Right lung (tissue), 5 donors: Measurements from ENCODE around the gene CTNNA3. TPM values are rescaled to one million over a fixed set of nuclear protein-coding genes. Genes with fewer than 3 reads are reported as not detected.
A peak's percentile ranks its signal among the peaks of the same experiment; 100 is the strongest.

Source experiments
- DNase-seq, 2 donors: peaks; one replicate each; pipeline ENCODE4 v3.0.0-alpha.2; 2013
- polyA plus RNA-seq, 5 donors: library from polyadenylated mRNA; unstranded; fragments of 120-200 nt; gene quantifications; one replicate each; pipeline versions ENCODE4 v1.2.1 to v1.2.3, GENCODE V29; 2013; ENCODE audit warnings: inconsistent platforms in 1 of 5, low replicate concordance in 1 of 5; ENCODE audit not compliant: insufficient read length in 5 of 5, insufficient read depth in 1 of 5

CTNNA3 gene
- polyA plus RNA-seq, 5 donors, result 4.4 to 9.5 (median 5.2) TPM

DNA sequence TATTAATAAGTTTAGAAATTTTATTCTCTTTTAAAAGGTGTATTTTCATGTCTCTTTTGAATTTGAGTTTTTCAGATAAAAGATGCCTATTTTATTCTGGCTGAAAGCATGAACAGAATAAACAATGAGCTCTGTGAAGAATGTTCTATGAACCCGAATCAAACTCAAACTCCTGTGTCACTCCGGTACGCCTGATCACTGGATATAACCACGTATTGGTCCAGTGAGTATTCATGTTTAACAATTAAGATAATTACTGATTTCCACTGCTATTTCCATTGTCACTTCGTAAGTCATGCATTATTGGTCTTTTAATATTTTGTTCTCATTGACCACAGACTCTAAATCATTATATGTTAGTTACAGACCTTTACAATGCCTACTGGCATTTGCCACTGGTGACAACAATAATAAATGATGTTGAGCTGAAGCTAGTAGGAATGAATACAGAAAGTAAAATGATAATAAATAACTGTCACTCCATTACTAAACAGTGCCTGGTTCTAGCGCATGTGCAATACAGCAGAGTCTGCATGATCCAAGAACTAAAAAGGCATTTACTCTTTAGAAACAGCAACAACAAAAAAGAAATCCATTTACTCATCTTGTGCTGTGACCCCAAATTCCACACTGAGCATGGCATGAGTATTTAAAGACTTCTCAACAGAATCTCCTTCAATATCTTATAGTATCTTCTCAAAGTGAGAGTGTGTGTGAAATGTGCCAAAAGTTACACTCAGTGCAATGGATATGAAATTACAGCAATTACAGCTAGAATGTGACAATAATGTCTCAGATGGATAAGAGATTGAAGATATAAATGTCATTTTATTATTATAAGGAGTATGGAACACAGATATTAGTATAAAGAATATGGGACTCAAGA is 1597.2 kb downstream of the CTNNA3 start:
- no peak for DNase-seq

DNA sequence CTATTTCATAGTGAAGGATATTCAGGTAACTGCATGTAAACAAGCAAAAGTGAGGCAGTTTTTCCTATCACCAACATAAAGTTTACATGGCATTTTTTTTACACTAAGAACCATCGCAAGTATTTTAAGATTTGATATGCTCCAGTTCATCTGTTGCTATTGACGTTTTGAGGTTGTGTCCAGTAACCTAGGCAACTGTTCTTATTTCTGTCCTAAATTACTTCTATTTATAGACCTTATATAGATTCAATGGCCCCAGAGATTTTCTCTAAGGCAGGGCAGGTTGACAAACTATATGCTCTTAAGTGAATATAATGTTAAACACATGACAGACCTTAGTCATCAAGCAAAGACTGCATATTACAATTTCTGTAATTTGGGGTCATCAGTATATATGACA is 1600.4 kb downstream of the CTNNA3 start:
- no peak for DNase-seq

DNA sequence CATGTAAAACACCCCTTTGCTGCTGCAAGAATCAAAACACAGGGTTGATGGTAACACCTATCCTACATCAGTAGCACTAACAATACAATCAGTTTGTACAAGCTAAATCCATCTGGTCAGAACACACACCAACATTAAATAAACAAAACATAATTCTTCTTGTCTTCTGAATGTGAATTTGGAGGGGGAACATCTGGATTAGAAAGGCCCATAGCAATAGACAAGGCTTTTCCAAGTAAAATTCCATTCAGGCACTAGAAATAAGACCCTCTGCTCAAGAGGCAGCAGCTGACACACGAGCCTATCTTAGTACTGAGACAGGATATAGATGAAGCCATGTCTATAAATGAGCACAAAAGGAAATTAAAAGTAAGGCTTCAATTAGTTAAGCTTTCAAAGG is 1610.1 kb downstream of the CTNNA3 start:
- peak; percentile 78 to 80 for DNase-seq

DNA sequence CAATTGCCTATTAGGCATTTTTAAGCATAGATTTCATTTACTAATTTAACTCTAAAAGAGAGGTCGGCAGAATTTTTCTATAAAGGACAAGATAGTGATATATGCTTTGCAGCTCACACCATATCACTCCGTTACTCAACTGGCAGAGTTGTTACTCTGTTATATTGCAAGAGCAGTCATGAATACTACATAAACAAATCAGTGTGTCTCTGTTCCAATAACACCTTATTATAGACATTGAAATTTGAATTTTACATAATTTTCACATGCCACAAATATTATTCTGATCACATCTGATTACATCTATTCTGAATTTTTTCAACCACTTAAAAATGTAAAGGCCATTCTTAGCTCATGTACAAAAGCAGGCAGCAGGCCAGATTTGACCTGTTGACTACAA is 1624.1 kb downstream of the CTNNA3 start:
- peak; percentile 4 to 14 for DNase-seq

DNA sequence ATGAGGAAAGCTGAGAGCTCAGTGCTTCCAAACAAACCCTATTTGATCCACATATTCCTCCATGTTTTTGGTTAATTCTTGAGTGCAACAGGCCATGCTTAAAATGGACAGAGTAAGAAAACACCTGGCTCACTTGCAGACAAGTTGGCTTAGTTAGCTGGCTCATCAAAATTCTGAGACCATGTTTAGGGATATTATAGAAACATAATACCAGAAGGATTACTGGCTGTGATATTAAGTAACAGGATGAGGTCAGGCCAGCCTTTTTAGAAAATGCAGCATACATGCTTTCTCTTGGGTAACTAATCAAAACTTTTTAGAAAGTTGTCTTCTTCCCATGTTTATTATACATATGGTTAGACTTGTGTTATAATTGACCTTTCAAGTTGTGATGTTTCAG is 1637.4 kb downstream of the CTNNA3 start:
- DNase-seq, result no peak

DNA sequence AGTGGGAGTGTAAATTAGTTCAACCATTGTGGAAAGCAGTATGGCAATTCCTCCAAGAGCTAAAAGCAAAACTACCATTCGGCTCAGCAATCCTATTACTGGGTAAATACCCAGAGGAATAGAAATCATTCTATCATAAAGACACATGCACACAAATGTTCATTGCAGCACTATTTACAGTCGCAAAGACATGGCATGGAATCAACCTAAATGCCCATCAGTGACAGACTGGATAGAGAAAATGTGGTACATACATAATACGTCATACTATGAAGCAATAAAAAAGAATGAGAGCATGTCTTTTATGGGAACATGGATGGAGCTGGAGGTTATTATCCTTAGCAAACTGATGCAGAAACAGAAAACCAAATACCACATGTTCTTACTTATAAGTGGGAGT is 1646.7 kb downstream of the CTNNA3 start:
- no peak for DNase-seq

DNA sequence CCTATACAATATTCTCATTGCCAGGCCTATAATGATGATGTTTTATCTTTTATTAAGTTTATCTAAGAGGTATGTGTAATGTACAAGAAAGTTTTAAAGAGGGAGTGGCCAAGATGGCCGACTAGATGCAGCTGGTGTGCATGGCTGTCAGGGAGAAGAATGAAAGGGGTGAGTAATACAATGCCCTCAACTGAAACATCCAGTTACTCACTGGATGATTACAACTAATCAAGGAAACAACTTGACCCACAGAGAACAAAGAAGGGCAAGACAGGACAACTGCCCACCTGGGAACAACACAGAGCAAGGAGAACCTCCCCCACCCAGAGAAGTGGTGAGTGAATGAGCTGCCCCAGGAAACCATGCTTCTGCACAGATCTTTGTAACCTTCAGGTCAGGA is 1650.1 kb downstream of the CTNNA3 start:
- no peak for DNase-seq

DNA sequence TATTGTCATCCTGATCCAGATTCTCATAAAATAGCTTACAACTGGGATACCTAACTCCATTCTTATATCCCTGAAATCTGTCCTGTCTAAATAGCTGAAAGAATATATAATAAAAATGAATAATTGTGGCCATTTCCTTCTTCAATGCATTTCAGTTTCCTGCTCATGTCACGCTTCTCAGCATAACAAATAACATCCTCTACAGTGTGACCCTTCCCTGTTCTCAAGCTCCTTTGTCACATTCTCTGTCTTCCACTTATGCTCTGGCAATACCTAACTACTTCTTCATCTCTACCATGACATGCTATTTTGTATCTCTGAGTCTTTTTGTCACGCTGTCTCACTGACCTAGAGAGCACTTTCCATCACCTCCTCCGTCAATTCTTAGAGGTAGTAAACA is 1654.2 kb downstream of the CTNNA3 start:
- DNase-seq, result no peak

DNA sequence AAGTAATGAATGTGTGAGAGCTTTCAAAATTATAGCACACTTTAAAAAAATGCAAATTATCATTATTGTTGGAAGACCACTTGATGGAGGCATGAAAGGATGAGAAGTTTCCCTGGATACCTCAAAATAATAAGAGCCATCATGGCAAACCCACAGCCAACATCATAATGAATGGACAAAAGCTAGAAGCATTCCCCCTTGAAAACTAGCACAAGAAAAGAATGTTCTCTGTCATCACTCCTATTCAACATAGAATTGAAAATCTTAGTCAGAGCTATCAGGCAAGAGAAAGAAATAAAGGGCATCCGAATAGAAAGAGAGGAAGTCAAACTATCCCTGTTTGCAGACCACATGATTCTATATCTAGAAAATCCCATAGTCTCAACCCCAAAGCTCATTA is 1657.4 kb downstream of the CTNNA3 start:
- no peak for DNase-seq

DNA sequence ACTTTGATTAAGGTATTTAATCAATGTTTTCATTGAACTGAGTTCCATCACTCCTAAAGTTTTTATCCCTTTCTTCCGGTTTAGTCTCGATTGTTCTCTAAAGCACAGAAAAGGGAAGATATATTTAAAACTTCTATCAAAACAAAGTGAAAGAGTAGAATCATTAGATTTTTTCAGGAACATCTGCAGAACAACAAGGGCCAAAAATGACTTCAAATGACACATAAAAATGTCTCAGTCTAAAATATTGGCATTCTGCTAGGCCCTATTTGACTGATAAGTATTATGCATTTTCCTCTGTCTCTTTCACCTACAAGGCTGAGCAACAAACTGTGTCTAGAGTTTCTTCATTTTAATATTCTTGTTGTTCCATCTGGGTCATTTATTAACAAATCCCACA is 1669.7 kb downstream of the CTNNA3 start:
- no peak for DNase-seq

DNA sequence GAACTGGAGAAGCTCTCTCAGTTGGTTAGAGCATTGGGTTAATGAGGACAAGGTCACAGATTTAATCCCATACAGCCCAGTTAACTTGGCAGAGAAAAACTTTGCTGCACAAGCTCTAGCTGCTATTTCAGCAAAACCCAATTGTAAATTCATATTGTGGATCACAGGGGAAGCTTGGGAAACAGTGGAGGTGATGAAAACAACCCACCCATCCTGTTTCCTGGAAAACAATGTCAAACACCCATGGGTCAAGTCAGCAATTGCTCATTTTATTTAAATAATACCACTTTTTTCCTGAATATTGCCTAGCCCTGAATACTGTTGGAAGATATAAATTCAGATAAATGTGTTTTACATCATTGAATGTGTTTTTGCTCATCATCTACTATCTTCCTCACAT is 1670.8 kb downstream of the CTNNA3 start:
- DNase-seq, result no peak

DNA sequence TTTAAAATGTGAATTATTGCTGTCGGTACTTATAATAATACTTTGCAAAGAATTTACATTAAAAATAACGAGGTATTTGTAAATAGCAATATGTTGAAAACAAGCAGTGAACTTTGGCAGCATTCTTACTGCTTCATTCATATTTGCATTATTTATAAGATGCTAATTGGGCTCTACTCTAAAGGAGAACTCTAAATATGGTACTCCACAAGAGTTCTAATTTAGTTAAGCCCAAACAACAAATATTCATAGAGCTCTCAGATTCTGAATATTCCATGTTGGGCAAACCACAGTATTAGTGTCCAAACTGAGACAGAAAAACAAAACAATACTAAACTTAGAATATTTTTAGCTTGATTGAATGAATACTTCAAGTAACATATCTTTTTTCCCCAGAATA is 1674.6 kb downstream of the CTNNA3 start:
- no peak for DNase-seq

DNA sequence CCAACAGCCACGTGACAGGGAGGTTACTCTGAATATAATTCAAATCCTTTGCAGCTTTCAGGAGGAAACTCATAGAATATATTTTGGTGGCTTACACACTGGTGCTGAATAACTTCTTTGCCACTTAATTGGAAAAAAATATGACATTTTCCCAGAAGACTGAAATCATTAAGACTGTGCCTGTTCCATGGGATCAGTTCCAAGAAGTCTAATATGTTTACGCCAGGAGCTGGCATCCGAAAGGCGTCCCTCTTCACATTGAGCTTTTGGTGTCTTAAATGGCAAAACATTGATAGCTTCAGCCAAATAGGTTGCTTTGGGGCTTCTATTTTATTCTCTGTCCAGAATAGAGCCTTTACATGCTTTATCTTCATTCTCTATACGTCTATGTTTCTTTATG is 1687.8 kb downstream of the CTNNA3 start:
- DNase-seq, result no peak

DNA sequence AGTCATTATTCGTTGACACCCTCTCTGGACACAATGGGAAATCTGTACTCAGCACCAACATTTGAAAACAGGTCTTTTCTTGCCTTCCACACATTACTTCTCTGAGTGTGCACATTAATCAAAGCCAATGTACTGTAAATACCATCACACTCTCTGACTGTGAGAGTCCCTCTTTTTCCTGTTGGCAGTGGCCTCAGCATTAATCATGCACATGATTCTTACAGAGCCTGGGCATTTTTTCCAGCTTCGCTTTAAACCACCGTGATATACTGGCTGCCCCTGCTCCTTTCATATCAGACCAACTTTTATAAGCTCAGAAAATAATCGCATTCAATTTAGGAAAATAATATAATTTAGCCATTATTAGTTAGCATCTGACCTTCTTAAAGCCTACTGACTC is 1689.6 kb downstream of the CTNNA3 start:
- no peak for DNase-seq

DNA sequence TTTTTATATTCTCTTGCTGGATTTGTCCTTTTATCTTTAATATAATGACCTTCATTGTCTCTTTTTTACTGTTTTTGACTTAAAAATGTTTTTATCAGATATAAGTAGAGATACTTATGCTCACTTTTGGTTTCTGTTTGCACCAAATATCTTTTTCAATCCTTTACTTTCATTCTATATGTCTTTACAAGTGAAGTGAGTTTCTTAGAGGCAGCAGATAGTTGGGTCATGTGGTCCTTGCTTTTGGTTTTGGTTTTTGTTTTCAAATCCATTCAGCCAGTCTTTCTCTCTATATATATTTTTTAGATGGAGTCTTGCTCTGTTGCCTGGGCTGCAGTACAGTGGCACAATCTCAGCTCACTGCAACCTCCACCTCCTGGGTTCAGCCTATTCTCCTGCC is 1702.5 kb downstream of the CTNNA3 start:
- DNase-seq, result no peak

DNA sequence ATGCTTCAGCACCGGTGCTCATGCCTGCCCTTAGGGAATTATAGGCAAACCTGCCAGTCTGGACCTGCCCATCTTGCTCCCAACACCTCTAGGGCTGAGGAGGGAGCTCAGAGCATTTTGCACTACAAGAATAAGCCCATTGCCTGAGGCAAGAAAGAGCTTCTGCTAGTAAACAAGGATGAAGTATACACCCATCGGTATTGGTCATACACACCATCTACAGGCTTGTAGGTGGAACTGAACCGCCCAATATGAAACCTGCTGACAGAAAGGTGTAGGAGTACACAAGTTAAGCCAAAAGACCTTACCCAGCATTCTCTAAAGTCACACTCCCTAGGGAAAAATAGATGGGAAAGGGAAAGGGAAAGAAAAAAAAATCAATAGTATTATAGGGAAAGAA is 1727.1 kb downstream of the CTNNA3 start:
- DNase-seq, result no peak

DNA sequence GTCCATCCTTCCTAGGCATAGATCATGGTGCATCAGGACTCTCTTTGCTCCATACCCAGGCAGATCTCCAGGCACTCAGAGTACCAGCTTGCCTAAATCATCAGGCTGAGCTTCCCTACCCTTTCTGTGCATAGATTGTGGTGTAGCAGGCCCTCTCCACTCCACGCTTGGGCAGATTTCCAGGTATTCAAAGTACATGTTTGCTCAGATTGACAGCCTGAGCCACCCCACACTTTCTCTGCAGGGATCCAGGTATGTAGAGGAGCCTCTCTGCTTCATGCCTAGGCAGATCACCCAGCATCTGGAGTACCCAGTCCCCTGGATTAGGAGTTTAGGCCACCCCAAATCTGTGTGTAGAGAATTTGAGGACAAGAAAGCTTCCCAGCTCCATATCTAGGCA is 1727.6 kb downstream of the CTNNA3 start:
- DNase-seq, result no peak

DNA sequence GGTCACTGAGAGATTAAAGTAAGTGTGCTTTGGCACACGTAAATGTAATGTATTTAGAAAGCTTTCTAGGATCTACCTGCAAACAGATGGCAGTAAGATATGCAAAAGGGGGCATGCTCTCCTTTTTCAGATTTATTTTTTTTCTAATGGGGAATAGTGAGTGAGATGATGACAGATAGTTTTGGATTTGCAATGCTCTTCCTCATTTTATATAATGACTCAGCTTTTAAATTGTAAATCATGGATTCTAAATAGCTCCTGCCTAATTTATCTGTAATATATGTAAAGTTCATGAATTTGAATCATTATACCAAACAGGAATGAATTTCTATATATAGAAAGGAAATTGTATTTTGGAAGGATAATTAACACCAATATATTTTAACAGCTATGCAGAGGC is 1731.8 kb downstream of the CTNNA3 start:
- no peak for DNase-seq

DNA sequence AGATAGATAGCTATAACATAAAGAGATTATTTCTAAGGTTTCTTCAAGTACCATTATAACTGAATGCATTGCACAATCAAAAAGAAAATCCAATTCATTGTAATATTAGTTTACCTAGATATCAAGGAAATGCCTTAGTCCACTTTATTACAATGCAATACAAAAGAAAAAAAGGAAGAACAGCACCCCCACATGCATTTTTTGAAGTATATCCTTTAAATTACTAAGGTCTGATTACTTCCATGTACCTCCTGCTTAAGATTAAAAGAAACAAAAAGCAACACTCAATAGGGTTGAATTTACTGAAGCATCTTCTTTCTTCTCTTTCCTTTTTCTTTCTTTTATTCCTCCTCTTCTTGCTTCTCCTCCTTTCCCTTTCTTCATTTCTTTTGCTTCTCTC is 1743.9 kb downstream of the CTNNA3 start:
- DNase-seq, result no peak

DNA sequence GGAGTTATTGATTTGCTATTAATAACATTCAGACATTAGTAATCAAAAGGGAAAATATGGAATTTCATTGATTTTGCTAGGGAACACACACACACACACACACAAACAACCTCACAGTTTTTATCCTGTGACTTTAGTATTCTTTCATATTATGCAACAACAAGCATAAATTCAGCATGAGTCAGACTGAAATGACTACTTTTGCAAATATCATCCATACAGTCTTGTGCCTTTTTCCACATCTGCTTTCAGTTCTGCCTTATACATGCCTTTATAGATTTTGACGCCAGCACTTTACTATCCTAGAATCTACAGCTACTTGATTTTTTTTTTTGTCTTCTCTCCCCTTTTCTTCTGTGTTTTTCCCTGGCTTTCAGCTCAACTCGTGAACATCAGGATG is 1745.9 kb downstream of the CTNNA3 start:
- no peak for DNase-seq

DNA sequence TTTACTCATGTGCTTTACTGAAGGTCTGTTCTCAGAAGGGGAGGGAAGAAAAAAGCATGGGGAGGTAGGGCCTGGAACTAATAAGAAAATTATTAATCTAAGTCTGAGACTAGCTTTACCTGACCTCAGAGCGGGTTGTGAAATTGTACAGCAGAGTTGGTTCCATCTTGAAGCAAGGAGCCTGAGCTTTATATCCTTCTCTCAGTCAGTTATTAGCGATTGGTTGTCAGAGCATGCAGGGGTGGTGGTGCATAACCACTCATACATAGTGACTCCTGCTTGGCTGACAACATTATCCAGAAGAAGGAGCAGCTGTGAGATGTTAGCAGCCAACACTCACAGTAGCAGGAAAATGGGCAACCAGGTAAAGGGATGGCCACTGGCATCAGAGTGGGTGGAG is 1746.5 kb downstream of the CTNNA3 start:
- no peak for DNase-seq

DNA sequence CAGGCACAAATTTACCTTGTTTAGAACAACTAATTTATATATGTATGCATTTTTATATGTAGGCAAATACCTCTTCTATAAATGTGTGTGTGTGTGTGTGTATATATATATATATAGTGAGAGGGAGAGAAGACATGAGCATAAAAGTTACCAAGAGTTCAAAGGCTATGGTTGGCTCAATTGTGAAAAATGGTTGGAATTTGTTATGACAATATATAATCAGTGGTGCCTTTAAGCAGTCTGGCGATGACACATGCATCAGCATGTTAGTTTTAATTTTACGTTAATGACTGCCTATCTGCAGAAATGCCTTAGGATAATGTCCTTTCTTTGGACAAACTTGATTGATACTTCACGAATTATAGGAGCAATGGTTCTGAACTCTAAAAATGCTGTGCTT is 1750.9 kb downstream of the CTNNA3 start:
- DNase-seq, result no peak

DNA sequence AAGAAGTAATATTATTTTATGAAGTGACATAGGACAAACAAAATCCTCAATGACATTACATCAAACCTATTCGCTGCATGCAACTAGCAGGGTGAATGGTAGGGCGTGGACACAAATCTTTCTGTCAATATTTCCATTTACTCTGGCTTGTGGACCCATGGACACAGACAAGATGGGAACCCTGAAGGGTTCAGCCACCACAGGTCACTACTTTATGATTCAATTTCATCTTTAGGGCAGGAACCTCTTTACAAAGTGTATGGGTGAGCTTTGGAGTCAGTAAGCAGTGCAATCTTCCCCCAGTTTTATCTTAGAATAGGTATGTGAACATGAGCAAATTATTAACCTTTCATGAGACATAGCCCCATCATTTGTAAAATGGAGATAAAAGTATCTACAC is 1752.5 kb downstream of the CTNNA3 start:
- no peak for DNase-seq
